GM19193 (cell line): ENCODE data around the gene COL6A1.

Experiments used
- POLR2A ChIP-seq: IDR thresholded peaks from 4 replicates; pipeline ENCODE4 v1.6.1; 2011; ENCODE audit not compliant: insufficient read depth, insufficient read length; ENCODE audit errors: extremely low read depth

Gene COL6A1

DNA sequence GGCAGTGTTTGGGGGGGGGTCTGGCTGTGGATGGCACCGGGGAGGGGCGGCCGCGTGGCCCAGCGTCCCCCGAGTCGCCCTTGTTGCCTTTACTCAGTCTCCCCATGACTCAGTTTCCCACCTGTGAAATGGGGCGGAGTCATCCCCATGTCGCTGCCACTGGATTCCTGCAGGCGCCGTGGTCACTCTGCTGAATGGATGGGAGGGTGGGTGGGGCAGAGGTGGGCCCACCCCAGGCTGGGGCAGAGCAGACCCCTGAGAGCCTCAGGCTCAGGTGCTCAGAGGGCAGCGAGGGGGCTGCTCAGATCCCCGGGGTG lies 2.0 kb downstream of the COL6A1 start:
- no peak for TF ChIP-seq POLR2A

GRCh38 chr21:45983981-45984551 lies 2.5 kb downstream of the COL6A1 start:
- no peak for TF ChIP-seq POLR2A

- TF ChIP-seq POLR2A = no peak
Measured at GRCh38 chr21:45984584-45985095, 3.1 kb downstream of the COL6A1 start.

DNA sequence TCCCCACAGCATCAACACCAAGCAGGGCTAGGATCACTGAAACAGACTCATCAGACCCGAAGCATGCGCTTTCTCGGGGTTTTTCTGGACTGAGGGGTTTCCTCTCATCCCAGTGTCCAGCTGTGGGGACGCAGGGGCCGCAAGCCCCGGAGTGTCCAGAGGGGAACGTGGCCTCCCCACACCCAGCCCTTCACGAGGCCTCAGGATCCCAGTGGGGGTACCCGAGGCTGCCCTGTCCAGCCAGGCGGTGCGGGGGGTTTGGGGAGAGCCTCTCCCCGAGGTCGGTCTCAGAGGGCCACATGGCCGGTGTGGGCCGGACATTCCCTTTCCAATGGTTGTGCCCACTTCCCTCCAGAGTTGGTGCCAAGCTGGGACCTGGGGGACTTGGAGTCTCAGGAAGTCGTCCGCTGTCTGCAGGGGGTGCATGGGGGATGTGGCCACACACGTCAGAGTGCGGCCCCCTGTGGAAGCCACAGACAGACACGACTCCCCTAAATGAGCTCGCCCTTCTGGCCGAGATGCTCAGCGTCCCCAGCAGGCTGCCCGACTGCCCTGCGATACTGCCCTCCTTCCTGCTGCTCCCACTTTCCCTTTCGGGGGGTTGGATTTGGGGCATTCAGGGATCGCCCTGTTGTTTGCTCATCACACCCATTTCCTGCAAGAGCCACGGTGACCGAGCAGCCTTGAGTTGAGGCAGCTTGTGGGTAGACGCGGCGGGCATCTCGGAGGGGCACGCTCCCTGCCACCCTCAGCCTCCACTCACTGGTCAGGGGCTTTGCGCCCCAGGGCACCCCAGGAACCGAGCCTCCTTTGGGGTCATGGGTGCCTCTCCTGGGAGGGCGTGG lies 4.1 kb downstream of the COL6A1 start:
- TF ChIP-seq POLR2A = no peak

DNA sequence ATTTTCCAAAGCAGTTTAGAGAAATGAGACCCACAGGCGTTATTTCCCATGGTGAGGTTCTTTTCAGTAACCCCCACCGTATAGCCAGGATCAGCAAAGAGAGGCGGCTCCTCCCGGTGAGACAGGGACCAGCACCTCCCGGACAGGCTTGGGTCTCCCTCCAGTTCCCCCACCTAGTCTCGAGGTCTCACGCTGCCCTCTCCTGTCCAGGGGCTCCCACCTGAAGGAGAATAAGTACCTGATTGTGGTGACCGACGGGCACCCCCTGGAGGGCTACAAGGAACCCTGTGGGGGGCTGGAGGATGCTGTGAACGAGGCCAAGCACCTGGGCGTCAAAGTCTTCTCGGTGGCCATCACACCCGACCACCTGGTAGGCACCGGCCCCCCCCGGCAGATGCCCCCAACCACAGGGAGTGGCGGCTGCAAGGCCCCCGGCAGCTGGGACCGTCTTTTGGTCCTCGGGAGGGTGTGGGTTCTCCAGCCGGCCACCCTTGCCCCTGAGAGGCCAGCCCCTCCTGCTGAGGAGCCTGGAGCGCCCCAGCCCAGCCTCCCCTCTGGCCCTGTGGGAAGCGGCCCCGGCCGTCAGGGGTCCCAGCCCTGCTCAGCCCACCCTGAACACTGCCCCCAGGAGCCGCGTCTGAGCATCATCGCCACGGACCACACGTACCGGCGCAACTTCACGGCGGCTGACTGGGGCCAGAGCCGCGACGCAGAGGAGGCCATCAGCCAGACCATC lies 4.9 kb downstream of the COL6A1 start:
- no peak for TF ChIP-seq POLR2A

- TF ChIP-seq POLR2A = no peak
Measured at GRCh38 chr21:45987121-45987711, 5.6 kb downstream of the COL6A1 start.

- no peak for TF ChIP-seq POLR2A
Measured at GRCh38 chr21:45988366-45989347, 7.1 kb downstream of the COL6A1 start.

DNA sequence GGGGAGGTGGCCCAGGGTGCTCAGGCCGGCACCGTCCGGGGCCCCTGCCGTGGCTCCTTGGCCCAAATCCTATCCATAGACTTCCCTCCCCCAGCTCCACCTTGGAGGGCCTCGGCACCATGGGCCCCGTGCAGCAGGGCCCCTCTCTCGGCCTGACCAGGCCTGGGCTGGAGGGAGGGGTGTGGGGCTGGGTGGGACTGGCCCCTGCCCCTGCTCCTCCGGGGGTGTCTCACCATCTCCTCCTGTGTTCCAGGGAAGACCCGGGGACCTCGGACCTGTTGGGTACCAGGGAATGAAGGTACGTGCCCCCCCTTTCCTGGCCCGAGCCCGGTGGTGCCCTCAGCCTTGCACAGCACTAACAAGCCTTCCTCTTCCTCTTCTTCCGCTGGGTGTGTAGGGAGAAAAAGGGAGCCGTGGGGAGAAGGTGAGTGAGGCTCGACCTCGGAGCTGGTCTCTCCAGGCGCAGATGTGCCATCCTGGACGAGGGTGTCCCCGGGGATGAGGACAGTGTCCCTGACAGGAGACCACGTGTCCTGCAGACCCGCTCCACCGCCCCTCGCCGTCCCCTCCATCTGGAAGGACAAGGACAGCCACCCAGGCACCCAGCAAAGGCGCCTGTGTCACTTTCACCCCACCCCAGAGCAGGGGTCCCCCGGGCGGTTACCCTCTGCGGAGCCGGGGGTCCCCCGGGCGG lies 7.9 kb downstream of the COL6A1 start:
- TF ChIP-seq POLR2A = no peak

GRCh38 chr21:45990049-45990711 lies 8.6 kb downstream of the COL6A1 start:
- TF ChIP-seq POLR2A = no peak

DNA sequence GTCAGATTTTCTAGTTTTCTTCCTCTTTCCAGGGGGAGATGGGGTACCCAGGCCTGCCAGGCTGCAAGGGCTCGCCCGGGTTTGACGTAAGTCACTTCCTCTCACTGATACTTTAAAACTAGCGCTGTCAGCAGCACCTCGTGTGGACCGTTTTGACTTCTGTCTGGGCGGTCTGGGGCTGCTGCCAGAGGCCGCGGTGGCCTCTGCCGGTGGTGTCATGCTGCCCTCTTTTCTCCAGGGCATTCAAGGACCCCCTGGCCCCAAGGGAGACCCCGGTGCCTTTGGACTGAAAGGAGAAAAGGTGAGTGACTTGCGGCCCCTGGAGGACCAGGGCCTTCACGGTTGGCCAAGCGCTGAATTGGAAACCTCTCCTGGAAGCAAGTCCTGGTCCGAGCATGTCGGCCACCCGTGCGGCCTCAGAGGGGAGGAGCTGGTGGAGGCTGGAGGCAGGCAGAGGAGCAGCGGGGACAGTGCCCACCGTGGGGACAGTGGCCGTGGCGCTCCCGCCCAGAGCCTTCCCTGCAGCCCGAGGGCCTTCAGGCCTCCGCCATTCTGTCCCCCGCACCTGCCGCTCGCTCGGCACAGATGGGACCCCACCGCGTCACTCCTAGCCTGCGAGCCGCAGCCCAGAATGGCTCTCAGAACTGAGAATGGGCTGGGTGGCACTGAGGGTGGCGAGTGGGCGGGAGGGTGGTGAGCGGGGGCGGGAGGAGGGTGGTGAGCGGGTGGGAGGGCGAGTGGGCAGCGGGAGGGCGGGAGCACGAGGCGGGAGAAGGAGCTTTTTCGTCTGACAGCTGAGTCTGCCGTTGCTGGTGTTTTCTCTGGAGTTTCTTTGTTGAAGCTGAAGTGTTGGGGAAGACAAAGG lies 9.4 kb downstream of the COL6A1 start:
- no peak for TF ChIP-seq POLR2A

GRCh38 chr21:45991606-45992300 lies 10.2 kb downstream of the COL6A1 start:
- TF ChIP-seq POLR2A = no peak
